ENCODE measurements around the gene GRIN3B. TPM values are rescaled to one million over a fixed set of nuclear protein-coding genes. Genes with fewer than 3 reads are reported as not detected.

The GRIN3B gene
- total and polyA plus RNA-seq, 10 of the 15 experiments (the other 5 are each of a cell fraction or from before 2014, with no cell fraction given): 0.15 TPM; not detected in 9

DNA sequence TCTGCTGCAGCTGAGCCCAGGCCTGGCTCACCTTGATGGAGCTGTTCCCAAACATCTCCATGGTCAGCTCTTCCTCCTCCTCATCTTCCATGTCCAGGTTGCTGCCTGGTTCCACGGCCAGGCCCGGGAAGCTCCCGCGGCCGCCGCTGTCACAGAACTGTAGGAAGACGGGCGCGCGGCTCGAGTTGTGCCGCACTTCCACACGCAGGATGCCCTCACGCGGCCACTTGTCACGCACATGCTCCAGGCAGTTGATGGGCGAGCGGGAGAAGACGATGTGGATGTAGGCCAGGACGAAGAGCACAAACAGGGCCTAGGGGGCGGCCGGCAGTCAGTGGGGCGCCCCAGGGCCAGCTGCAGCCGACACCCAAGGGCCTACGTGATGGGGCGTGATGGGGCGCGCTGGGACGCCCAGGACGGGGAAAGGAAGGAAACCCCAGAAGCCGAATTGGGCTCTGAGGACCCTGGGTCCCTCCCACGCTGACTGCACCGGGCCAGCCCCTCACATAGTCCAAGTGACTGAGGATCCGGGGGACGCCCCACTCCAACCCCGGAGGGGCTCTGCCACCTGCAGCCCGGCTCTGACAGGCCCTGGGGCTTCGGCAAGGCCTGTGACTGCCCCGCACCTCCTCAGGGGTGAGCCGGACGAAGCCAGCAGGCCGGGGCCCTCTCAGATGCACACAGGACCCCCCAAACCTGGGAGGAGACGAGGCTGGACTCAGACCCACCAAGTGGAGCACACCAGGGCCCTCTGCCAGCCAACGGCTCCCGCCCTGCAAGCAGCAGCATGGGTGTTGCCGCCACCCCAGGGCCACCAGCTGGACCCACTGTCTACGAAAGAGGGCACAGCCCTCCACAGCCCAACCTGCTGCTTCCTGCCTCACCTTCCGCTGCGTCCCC, 14.2 kb downstream of the GRIN3B start:
- peak; percentile 2; the same call in 1 of the 2 replicates for TF ChIP-seq POLR2A (IDR thresholded peaks at IDR 0.05; ENCODE audit: low read depth, low read length)
- TF ChIP-seq MEF2A (IDR thresholded peaks at IDR 0.05; ENCODE audit: insufficient read depth, low read depth, low read length): no peak
- SMC1A ChIA-PET (ENCODE audit: uncharacterized antibody, unreplicated experiment): no interaction called here
- FAIRE-seq: no peak
- 89% methylated on average over 40 of the region's 49 CpGs for WGBS (ENCODE audit: insufficient coverage, insufficient replicate concordance, low lambda C conversion rate, missing lambda C conversion rate)
- Histone ChIP-seq H3K27ac (ENCODE audit: control insufficient read depth, insufficient read depth) (no peak overlapping the region), H3K9me3 (replicated peaks; ENCODE audit: control insufficient read depth, insufficient read depth, low read length) (no peaks in the 10 kb centered on the region), H3K4me2 (ENCODE audit: control insufficient read depth, insufficient read depth) (no peak overlapping the region), H3K4me1 (ENCODE audit: control insufficient read depth, insufficient read depth, low read length) (peaks cover 31% of the 10 kb centered on the region), H3K9ac (ENCODE audit: control insufficient read depth, insufficient read depth, low read length) (no peak overlapping the region), H4K20me1 (ENCODE audit: control insufficient read depth, insufficient read depth) (peaks cover 6% of the 10 kb centered on the region; the same call in 1 of the 2 replicates), H3K36me3 (ENCODE audit: control insufficient read depth in 2 of 2, insufficient read depth in 2 of 2, low read length in 1 of 2) (peaks cover 3 to 37% of the 10 kb centered on the region in 2 experiments; a peak in 3 of 4 replicates), H3K27me3 (replicated peaks in 1 of 2; ENCODE audit: control insufficient read depth in 2 of 2, insufficient read depth in 2 of 2, low read length in 1 of 2) (no peaks in the 10 kb centered on the region), H3K79me2 (ENCODE audit: control insufficient read depth, insufficient read depth, low read length) (peaks cover 50% of the 10 kb centered on the region), H2AFZ (ENCODE audit: control insufficient read depth, low read depth, low read length) (no peak overlapping the region), H3K4me3 (no peak overlapping the region)
- no peak for DNase-seq (ENCODE audit: low read depth, low spot score)
- CTCF ChIA-PET: interaction anchor here (1.5 kb wide), 1 partner anchor 30 kb away, joined by 4 read pairs; the partner anchor contains the start of gene WDR18
- ATAC-seq: no peak
- POLR2A ChIA-PET: no interaction called here
- intact Hi-C loops (cut with micrococcal nuclease; ENCODE audit: unreplicated experiment): no loop called here
- BruUV-seq (replicated peaks): no TSS peak
- RAD21 ChIA-PET (ENCODE audit: unreplicated experiment): no interaction called here
- in situ Hi-C loops (cut with MboI): no loop called here

- peak overlapping the region; percentile 59 for H3K4me2 ChIP-seq (ENCODE audit: control insufficient read depth, insufficient read depth)
- in situ Hi-C loops (cut with MboI) (no loop called here), intact Hi-C loops (cut with micrococcal nuclease; ENCODE audit: unreplicated experiment) (no loop called here)
- no TSS peak for BruUV-seq (replicated peaks)
- no peak overlapping the region for H3K4me3 ChIP-seq
- ChIA-PET POLR2A (no interaction called here), CTCF (no interaction called here), SMC1A (ENCODE audit: uncharacterized antibody, unreplicated experiment) (no interaction called here), RAD21 (ENCODE audit: unreplicated experiment) (no interaction called here)
- H4K20me1 ChIP-seq (ENCODE audit: control insufficient read depth, insufficient read depth): peaks cover 6% of the 10 kb centered on the region; the same call in 1 of the 2 replicates
- TF ChIP-seq PAX8 (IDR thresholded peaks at IDR 0.05) (no peak), POLR2A (IDR thresholded peaks at IDR 0.05; ENCODE audit: low read depth, low read length) (0 out of 2 replicates have a peak, but pooled peaks have one; percentile 40), NR2C2 (IDR thresholded peaks at IDR 0.05; ENCODE audit: borderline replicate concordance, control insufficient read depth, insufficient read length, low read depth) (no peak), ZZZ3 (IDR thresholded peaks at IDR 0.05; ENCODE audit: control insufficient read depth, insufficient read length, low read depth) (no peak), BHLHE40 (IDR thresholded peaks at IDR 0.05; ENCODE audit: borderline replicate concordance in 1 of 2, low read depth in 2 of 2, low read length in 1 of 2) (no peak), NFXL1 (IDR thresholded peaks at IDR 0.05; ENCODE audit: borderline replicate concordance) (no peak)
- DNase-seq (ENCODE audit: low read depth, low spot score) (no peak), ATAC-seq (no peak), FAIRE-seq (no peak)
- peaks cover 58% of the 10 kb centered on the region for H3K79me2 ChIP-seq (ENCODE audit: control insufficient read depth, insufficient read depth, low read length)
- H3K9ac ChIP-seq (ENCODE audit: control insufficient read depth, insufficient read depth, low read length): no peak overlapping the region
- H3K36me3 ChIP-seq (ENCODE audit: control insufficient read depth in 2 of 2, insufficient read depth in 2 of 2, low read length in 1 of 2): peaks cover 3 to 31% of the 10 kb centered on the region in 2 experiments; a peak in 3 of 4 replicates
- no peaks in the 10 kb centered on the region for H3K27me3 ChIP-seq (replicated peaks in 1 of 2; ENCODE audit: control insufficient read depth in 2 of 2, insufficient read depth in 2 of 2, low read length in 1 of 2)
- peaks cover 32% of the 10 kb centered on the region for H3K4me1 ChIP-seq (ENCODE audit: control insufficient read depth, insufficient read depth, low read length)
- H3K27ac ChIP-seq (ENCODE audit: control insufficient read depth, insufficient read depth): 0 out of 2 replicates have a peak overlapping the region, but pooled peaks have one; percentile 9
- H2AFZ ChIP-seq (ENCODE audit: control insufficient read depth, low read depth, low read length): no peak overlapping the region
- H3K9me3 ChIP-seq (replicated peaks; ENCODE audit: control insufficient read depth, insufficient read depth, low read length): no peaks in the 10 kb centered on the region
- 93% methylated on average over 25 of the region's 29 CpGs for WGBS (ENCODE audit: insufficient coverage, insufficient replicate concordance, low lambda C conversion rate, missing lambda C conversion rate)
Measured at GRCh38 chr19:1015061-1015781, 15.0 kb downstream of the GRIN3B start.

All from GM12878 (cell line).